BE2C (cell line): Measurements from ENCODE around the gene ZG16B.

ENCODE experiments used
- DNase-seq: peaks from one replicate; pipeline ENCODE4 v3.0.0-alpha.2; 2020
- H3K27me3 ChIP-seq: fragments of 250-450 bp; sonication (Bioruptor Pico); 2 replicates; pipeline ENCODE4 v1.5.1; 2020; ENCODE audit warnings: mild to moderate bottlenecking
- H3K36me3 ChIP-seq: fragments of 250-450 bp; sonication (Bioruptor Pico); 2 replicates; pipeline ENCODE4 v1.5.1; 2020; ENCODE audit warnings: mild to moderate bottlenecking
- H3K4me1 ChIP-seq: fragments of 250-450 bp; sonication (Bioruptor Pico); 2 replicates; pipeline ENCODE4 v1.5.1; 2020
- H3K4me3 ChIP-seq: 2 replicates; pipeline ENCODE4 v1.5.1; 2011; ENCODE audit warnings: low read depth, low read length
- H3K9me3 ChIP-seq: fragments of 250-450 bp; sonication (Bioruptor Pico); 2 replicates; pipeline ENCODE4 v1.5.1; 2020
- TF ChIP-seq, protein P1 (sequence below): IDR thresholded peaks from 2 replicates; pipeline ENCODE4 v1.5.1; 2012; ENCODE audit warnings: mild to moderate bottlenecking, low read depth, low read length

ZG16B gene

GRCh38 chr16:2786061-2786825, 43.9 kb upstream of the ZG16B start:
- TF ChIP-seq, protein P1, sequence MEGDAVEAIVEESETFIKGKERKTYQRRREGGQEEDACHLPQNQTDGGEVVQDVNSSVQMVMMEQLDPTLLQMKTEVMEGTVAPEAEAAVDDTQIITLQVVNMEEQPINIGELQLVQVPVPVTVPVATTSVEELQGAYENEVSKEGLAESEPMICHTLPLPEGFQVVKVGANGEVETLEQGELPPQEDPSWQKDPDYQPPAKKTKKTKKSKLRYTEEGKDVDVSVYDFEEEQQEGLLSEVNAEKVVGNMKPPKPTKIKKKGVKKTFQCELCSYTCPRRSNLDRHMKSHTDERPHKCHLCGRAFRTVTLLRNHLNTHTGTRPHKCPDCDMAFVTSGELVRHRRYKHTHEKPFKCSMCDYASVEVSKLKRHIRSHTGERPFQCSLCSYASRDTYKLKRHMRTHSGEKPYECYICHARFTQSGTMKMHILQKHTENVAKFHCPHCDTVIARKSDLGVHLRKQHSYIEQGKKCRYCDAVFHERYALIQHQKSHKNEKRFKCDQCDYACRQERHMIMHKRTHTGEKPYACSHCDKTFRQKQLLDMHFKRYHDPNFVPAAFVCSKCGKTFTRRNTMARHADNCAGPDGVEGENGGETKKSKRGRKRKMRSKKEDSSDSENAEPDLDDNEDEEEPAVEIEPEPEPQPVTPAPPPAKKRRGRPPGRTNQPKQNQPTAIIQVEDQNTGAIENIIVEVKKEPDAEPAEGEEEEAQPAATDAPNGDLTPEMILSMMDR, result no peak
- no peak overlapping the region for H3K4me3 ChIP-seq
- H3K9me3 ChIP-seq, result no peaks in the 10 kb centered on the region
- no peak for DNase-seq
- no peaks in the 10 kb centered on the region for H3K36me3 ChIP-seq
- no peaks in the 10 kb centered on the region for H3K4me1 ChIP-seq
- peaks cover 32% of the 10 kb centered on the region for H3K27me3 ChIP-seq

DNA sequence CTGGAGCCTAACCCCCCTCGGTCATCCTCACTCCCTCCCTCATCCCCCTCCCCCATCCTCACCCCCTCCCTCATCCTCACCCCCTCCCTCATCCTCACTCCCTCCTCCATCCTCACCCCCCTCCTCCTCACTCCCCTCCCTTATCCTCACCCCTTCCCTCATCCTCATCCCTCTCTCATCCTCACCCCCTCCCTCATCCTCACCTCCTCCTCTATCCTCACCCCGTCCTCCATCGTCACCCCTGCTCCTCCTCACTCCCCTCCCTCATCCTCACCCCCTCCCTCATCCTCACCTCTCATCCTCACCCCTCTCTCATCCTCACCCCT, 43.3 kb upstream of the ZG16B start:
- H3K4me3 ChIP-seq, result no peak overlapping the region
- TF ChIP-seq, protein P1, result no peak
- no peaks in the 10 kb centered on the region for H3K4me1 ChIP-seq
- peaks cover 38% of the 10 kb centered on the region for H3K27me3 ChIP-seq
- H3K36me3 ChIP-seq, result no peaks in the 10 kb centered on the region
- no peaks in the 10 kb centered on the region for H3K9me3 ChIP-seq
- DNase-seq, result no peak

DNA sequence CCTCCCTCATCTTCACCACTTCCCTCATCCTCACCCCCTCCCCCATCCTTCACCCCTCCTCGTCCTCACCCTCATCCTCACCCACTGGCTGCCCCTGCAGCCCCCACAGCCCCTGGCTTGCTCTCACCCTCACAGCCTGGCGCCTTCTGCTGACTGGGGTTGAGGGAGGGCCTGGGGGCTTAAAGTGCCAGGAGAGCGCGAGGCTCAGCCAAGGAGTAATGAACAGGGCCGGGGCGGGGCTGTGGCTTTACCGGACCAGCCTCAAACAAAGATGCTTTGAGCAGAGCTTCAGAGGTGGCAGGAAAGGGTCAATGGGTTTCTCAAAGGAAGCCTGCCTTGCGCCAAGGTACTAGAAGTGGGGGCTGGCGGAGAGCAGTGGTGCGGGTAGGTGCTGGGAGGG, 42.7 kb upstream of the ZG16B start, which contains the start of gene PRSS33:
PRSS33 (minus strand) TSS at position 155 of the 400 bp plus-strand sequence. CDS start 1,013 bp downstream, outside the sequence.
- Histone ChIP-seq H3K9me3 (no peaks in the 10 kb centered on the region), H3K27me3 (peaks cover 43% of the 10 kb centered on the region), H3K4me1 (no peaks in the 10 kb centered on the region), H3K36me3 (no peaks in the 10 kb centered on the region), H3K4me3 (no peak within 1 kb of the TSS)
- TF ChIP-seq, protein P1, result no peak
- no peak for DNase-seq

- Histone ChIP-seq H3K27me3 (peaks cover 45% of the 10 kb centered on the region), H3K4me3 (no peak overlapping the region), H3K36me3 (no peaks in the 10 kb centered on the region), H3K4me1 (no peaks in the 10 kb centered on the region), H3K9me3 (no peaks in the 10 kb centered on the region)
- no peak for DNase-seq
- TF ChIP-seq, protein P1, result no peak
Observed at GRCh38 chr16:2787961-2788360, 42.1 kb upstream of the ZG16B start.

- Histone ChIP-seq H3K9me3 (no peaks in the 10 kb centered on the region; the same call in 1 of the 2 replicates), H3K36me3 (no peaks in the 10 kb centered on the region), H3K4me3 (no peak overlapping the region), H3K27me3 (peaks cover 41% of the 10 kb centered on the region), H3K4me1 (no peaks in the 10 kb centered on the region)
- TF ChIP-seq, protein P1, result no peak
- no peak for DNase-seq
Observed at GRCh38 chr16:2790631-2791030, 39.5 kb upstream of the ZG16B start.

DNA sequence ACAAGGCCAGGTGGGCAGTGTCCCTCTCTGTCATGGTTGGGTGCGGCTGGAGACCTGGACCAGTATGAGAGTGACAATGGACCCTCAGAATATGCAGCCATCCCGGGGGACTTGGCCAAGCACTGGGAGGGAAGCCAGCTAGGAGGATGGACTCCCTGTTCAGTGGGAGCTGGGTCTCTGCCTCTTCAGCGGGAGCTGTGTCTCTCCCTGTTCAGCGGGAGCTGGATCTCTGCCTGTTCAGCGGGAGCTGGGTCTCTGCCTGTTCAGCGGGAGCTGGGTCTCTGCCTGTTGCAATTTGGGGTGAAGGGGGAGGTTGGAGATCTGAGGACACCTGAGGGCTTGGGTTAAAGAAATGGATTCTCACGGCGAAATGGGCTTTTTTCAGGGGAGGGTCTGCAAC, 38.9 kb upstream of the ZG16B start:
- H3K4me1 ChIP-seq, result no peaks in the 10 kb centered on the region
- peaks cover 41% of the 10 kb centered on the region for H3K27me3 ChIP-seq
- DNase-seq, result no peak
- H3K4me3 ChIP-seq, result no peak overlapping the region
- no peaks in the 10 kb centered on the region for H3K36me3 ChIP-seq
- TF ChIP-seq, protein P1, result no peak
- no peaks in the 10 kb centered on the region; the same call in 1 of the 2 replicates for H3K9me3 ChIP-seq
